Measurements from ENCODE around the gene USP16.

DNA sequence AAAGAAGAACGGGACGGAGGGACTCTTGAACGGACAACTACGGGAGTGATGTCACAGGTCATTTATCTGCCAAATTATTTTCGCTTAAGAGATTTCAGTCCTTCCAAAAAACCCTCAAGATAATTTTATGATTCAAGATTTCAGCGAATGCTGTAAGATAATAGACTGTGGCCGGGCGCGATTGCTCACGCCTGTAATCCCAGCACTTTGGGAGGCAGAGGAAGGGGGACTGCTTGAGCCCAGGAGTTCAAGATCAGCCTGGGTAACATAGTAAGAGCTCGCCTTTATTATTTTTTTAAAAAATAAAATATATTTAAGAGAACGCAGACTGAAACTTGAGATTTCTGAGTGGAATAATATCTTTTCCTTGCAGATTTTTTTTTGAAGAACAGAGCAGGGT is 5.9 kb upstream of the USP16 start:
- TF ChIP-seq EZH2 (IDR thresholded peaks at IDR 0.05; ENCODE audit: insufficient read depth, poor library complexity, severe bottlenecking) (no peak), EZH2phosphoT487 (IDR thresholded peaks at IDR 0.05; ENCODE audit: insufficient read depth, low read depth) (no peak)

All from GM23248 (cell line).